CD14-positive monocyte (primary cell): ENCODE data around the gene HIVEP3. TPM values are rescaled to one million over a fixed set of nuclear protein-coding genes. Genes with fewer than 3 reads are reported as not detected.

Source experiments
- DNase-seq, 3 donors: peaks; one replicate each; pipeline ENCODE4 v3.0.0-alpha.2; 2011 to 2022
- H2AFZ ChIP-seq: 2 replicates; pipeline ENCODE4 v1.6.0; 2012; ENCODE audit warnings: mild to moderate bottlenecking, low read depth, low read length, inconsistent platforms; ENCODE audit not compliant: insufficient read depth, poor library complexity, severe bottlenecking
- H3K27ac ChIP-seq, 2 donors: 1 replicate in 1 of 2; 2 replicates in 1 of 2; pipeline ENCODE4 v1.5.1; 2012 to 2013; ENCODE audit warnings: low read length in 2 of 2, control low read depth in 1 of 2, inconsistent platforms in 1 of 2, low read depth in 1 of 2, mild to moderate bottlenecking in 1 of 2
- H3K27me3 ChIP-seq, 2 donors: one replicate each; pipeline versions ENCODE4 v1.6.0 to v1.6.1; 2011 to 2013; ENCODE audit warnings: low read length in 2 of 2; ENCODE audit not compliant: control insufficient read depth in 2 of 2, insufficient read depth in 2 of 2
- H3K36me3 ChIP-seq, 2 donors: replicated peaks in 1 of 2; 1 replicate in 1 of 2; 2 replicates in 1 of 2; pipeline versions ENCODE4 v1.5.1 to v1.6.1; 2012 to 2013; ENCODE audit warnings: low read length in 2 of 2, control low read depth in 1 of 2, inconsistent platforms in 1 of 2, mild to moderate bottlenecking in 1 of 2; ENCODE audit not compliant: insufficient read depth in 2 of 2, control insufficient read depth in 1 of 2
- H3K4me1 ChIP-seq, 2 donors: 1 replicate in 1 of 2; 2 replicates in 1 of 2; pipeline versions ENCODE4 v1.5.1 to v1.6.1; 2012 to 2013; ENCODE audit warnings: low read length in 2 of 2, control low read depth in 1 of 2, inconsistent platforms in 1 of 2, mild to moderate bottlenecking in 1 of 2, moderate library complexity in 1 of 2; ENCODE audit not compliant: insufficient read depth in 2 of 2, control insufficient read depth in 1 of 2
- H3K4me2 ChIP-seq: replicated peaks from 2 replicates; pipeline ENCODE3; 2012; ENCODE audit warnings: low read length, moderate library complexity, mild to moderate bottlenecking; ENCODE audit not compliant: poor library complexity, severe bottlenecking; ENCODE audit errors: extremely low read depth
- H3K4me3 ChIP-seq, 3 experiments: fragments of 200-600 bp in 1 of 3; sonication (generic) in 1 of 3; replicated peaks in 1 of 3; 1 replicate in 2 of 3; 2 replicates in 1 of 3; pipeline ENCODE4 v1.5.1; 2011 to 2013; ENCODE audit warnings: low read length in 3 of 3, mild to moderate bottlenecking in 3 of 3, control low read depth in 2 of 3, low read depth in 2 of 3, inconsistent platforms in 1 of 3, moderate library complexity in 1 of 3
- H3K79me2 ChIP-seq: 2 replicates; pipeline ENCODE4 v1.6.0; 2012; ENCODE audit warnings: mild to moderate bottlenecking, control low read depth, inconsistent platforms, low read length, moderate library complexity; ENCODE audit not compliant: insufficient read depth
- H3K9ac ChIP-seq: 2 replicates; pipeline ENCODE4 v1.6.0; 2017; ENCODE audit warnings: low read length, mild to moderate bottlenecking; ENCODE audit not compliant: insufficient read depth, poor library complexity, severe bottlenecking
- H3K9me3 ChIP-seq, 2 donors: replicated peaks in 1 of 2; 1 replicate in 1 of 2; 2 replicates in 1 of 2; pipeline versions ENCODE4 v1.5.1 to v1.6.1; 2012 to 2013; ENCODE audit warnings: low read length in 2 of 2, control low read depth in 1 of 2; ENCODE audit not compliant: control insufficient read depth in 1 of 2, insufficient read depth in 1 of 2
- H4K20me1 ChIP-seq: 2 replicates; pipeline ENCODE4 v1.6.0; 2012; ENCODE audit warnings: mild to moderate bottlenecking, low read length, control low read depth, moderate library complexity; ENCODE audit not compliant: insufficient read depth
- H3K27ac Mint-ChIP-seq, 7 donors: one replicate each; pipeline ENCODE4 v1.8.0; 2020; ENCODE audit warnings: mild to moderate bottlenecking in 7 of 7, mixed read lengths in 7 of 7, moderate library complexity in 6 of 7, inconsistent platforms in 2 of 7
- H3K27me3 Mint-ChIP-seq, 3 donors: one replicate each; pipeline ENCODE4 v1.8.0; 2021 to 2022; ENCODE audit warnings: low read depth in 3 of 3, mild to moderate bottlenecking in 3 of 3, mixed read lengths in 3 of 3, moderate library complexity in 3 of 3, inconsistent platforms in 1 of 3
- H3K36me3 Mint-ChIP-seq, 2 donors: one replicate each; pipeline ENCODE4 v1.8.0; 2020; ENCODE audit warnings: mixed read lengths in 2 of 2, inconsistent platforms in 1 of 2, mild to moderate bottlenecking in 1 of 2
- H3K4me1 Mint-ChIP-seq: one replicate; pipeline ENCODE4 v1.8.0; 2020; ENCODE audit warnings: mild to moderate bottlenecking, mixed read lengths
- H3K4me3 Mint-ChIP-seq, 2 donors: one replicate each; pipeline ENCODE4 v1.8.0; 2020; ENCODE audit warnings: mild to moderate bottlenecking in 2 of 2, mixed read lengths in 2 of 2, moderate library complexity in 1 of 2
- H3K9me3 Mint-ChIP-seq, 7 donors: one replicate each; pipeline ENCODE4 v1.8.0; 2020 to 2022; ENCODE audit warnings: mixed read lengths in 7 of 7, mild to moderate bottlenecking in 6 of 7, moderate library complexity in 6 of 7, inconsistent platforms in 2 of 7
- CTCF ChIP-seq: fragments of 200-600 bp; IDR thresholded peaks from one replicate; pipeline ENCODE4 v1.8.0; 2022; ENCODE audit warnings: antibody characterized with exemption, mild to moderate bottlenecking
- WGBS: methylation state at CpG from one replicate; pipeline ENCODE4 v1.1.5; 2013; ENCODE audit warnings: missing lambda C conversion rate; ENCODE audit not compliant: insufficient coverage; 5-methylcytosine and 5-hydroxymethylcytosine counted together
- intact Hi-C, 2 donors: fragments of 100-400 bp; cut with micrococcal nuclease; formaldehyde crosslinking; loops; one replicate each; pipeline versions ENCODE4 v1.15.0 to v1.15.1; 2023
- polyA plus RNA-seq, 3 donors: library from polyadenylated mRNA; depleted of rRNA in 1 of 3; unstranded in 2 of 3; stranded (reverse) in 1 of 3; fragments of 300-500 nt in 2 of 3; fragments of >200 nt in 1 of 3; fragmentation: Illumina TruSeq in 2 of 3; gene quantifications; 1 replicate in 2 of 3; 2 replicates in 1 of 3; pipeline ENCODE4 v1.2.3, GENCODE V29; 2012 to 2021

HIVEP3 gene
- polyA plus RNA-seq, 3 donors, result 1.2 to 3.7 (median 1.8) TPM

GRCh38 chr1:41879617-41880016 lies 39.1 kb downstream of the HIVEP3 start:
- no peaks in the 10 kb centered on the region for H3K9me3 ChIP-seq
- Mint-ChIP-seq H3K27me3 (peaks cover 0 to 8% (median 4%) of the 10 kb centered on the region in 3 donors), H3K4me1 (peaks cover 10% of the 10 kb centered on the region), H3K36me3 (no peaks in the 10 kb centered on the region), H3K9me3 (no peaks in the 10 kb centered on the region), H3K4me3 (no peak overlapping the region), H3K27ac (no peak overlapping the region)
- H3K4me1 ChIP-seq, result peaks cover 0 to 8% of the 10 kb centered on the region in 2 donors
- intact Hi-C loops, result no loop called here
- no peaks in the 10 kb centered on the region for H3K36me3 ChIP-seq
- no peaks in the 10 kb centered on the region for H3K27me3 ChIP-seq
- TF ChIP-seq CTCF, result no peak
- no peak overlapping the region for H2AFZ ChIP-seq
- DNase-seq, result no peak
- no peak overlapping the region for H3K9ac ChIP-seq
- H3K4me2 ChIP-seq, result no peak overlapping the region
- H3K4me3 ChIP-seq, result no peak overlapping the region
- H3K27ac ChIP-seq, result no peak overlapping the region
- H3K79me2 ChIP-seq, result no peaks in the 10 kb centered on the region
- H4K20me1 ChIP-seq, result no peaks in the 10 kb centered on the region

GRCh38 chr1:41878911-41879310 lies 39.8 kb downstream of the HIVEP3 start:
- H3K4me3 ChIP-seq, result no peak overlapping the region
- H3K79me2 ChIP-seq, result no peaks in the 10 kb centered on the region
- peaks cover 0 to 8% (median 4%) of the 10 kb centered on the region in 3 donors for H3K27me3 Mint-ChIP-seq
- peaks cover 0 to 8% of the 10 kb centered on the region in 2 donors for H3K4me1 ChIP-seq
- WGBS, result 97% methylated on average over 5 of the region's 5 CpGs
- H3K9me3 ChIP-seq, result no peaks in the 10 kb centered on the region
- no peak for DNase-seq
- no peaks in the 10 kb centered on the region for H3K27me3 ChIP-seq
- no peaks in the 10 kb centered on the region for H3K9me3 Mint-ChIP-seq
- no peak for TF ChIP-seq CTCF
- H3K4me2 ChIP-seq, result no peak overlapping the region
- H2AFZ ChIP-seq, result no peak overlapping the region
- no peaks in the 10 kb centered on the region for H4K20me1 ChIP-seq
- no peak overlapping the region for H3K27ac ChIP-seq
- H3K27ac Mint-ChIP-seq, result peak overlapping the region in 1 of 7 donors; percentile 41
- peaks cover 10% of the 10 kb centered on the region for H3K4me1 Mint-ChIP-seq
- intact Hi-C loops, result no loop called here
- H3K9ac ChIP-seq, result no peak overlapping the region
- no peaks in the 10 kb centered on the region for H3K36me3 ChIP-seq
- no peak overlapping the region for H3K4me3 Mint-ChIP-seq
- no peaks in the 10 kb centered on the region for H3K36me3 Mint-ChIP-seq
